ENCODE data around the gene GPR139. TPM values are rescaled to one million over a fixed set of nuclear protein-coding genes. Genes with fewer than 3 reads are reported as not detected.

GPR139 gene
- total RNA-seq, 2 experiments from 2014 or later = not detected

DNA sequence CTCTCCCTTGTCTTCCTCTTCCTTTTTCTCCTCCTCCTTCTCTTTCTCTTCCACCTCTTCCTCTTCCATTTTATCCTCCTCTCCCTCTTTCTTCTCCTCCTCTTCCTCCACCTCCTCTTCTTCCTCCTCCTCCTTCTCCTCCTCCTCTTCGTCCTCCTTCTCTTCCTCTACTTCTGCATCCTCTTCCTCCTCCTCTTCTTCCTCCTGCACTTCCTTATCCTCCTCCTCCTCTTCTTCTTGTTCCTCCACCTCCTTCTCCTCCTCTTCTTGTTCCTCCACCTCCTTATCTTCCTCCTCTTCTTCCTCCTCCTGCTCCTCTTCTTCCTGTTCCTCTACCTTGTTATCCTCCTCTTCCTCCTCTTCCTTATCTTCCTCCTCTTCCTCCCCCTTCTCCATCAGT, 28.8 kb upstream of the GPR139 start:
- Mint-ChIP-seq H3K27me3 (peaks cover 7% of the 10 kb centered on the region), H3K9me3 (peaks cover 4% of the 10 kb centered on the region), H3K36me3 (ENCODE audit: low read depth) (no peaks in the 10 kb centered on the region), H3K27ac (no peak overlapping the region), H3K4me1 (ENCODE audit: low read depth) (no peaks in the 10 kb centered on the region), H3K4me3 (no peak overlapping the region)
- ChIA-PET POLR2A (no interaction called here), CTCF (no interaction called here)
- no peaks in the 10 kb centered on the region for H3K4me1 ChIP-seq (ENCODE audit: insufficient read depth, low read length)
- H3K36me3 ChIP-seq (ENCODE audit: insufficient read depth, low read length) = no peaks in the 10 kb centered on the region
- DNase-seq (no peak), ATAC-seq (ENCODE audit: poor library complexity) (no peak)
- intact Hi-C loops (cut with DNase I, micrococcal nuclease) = no loop called here
- TF ChIP-seq, protein P1, sequence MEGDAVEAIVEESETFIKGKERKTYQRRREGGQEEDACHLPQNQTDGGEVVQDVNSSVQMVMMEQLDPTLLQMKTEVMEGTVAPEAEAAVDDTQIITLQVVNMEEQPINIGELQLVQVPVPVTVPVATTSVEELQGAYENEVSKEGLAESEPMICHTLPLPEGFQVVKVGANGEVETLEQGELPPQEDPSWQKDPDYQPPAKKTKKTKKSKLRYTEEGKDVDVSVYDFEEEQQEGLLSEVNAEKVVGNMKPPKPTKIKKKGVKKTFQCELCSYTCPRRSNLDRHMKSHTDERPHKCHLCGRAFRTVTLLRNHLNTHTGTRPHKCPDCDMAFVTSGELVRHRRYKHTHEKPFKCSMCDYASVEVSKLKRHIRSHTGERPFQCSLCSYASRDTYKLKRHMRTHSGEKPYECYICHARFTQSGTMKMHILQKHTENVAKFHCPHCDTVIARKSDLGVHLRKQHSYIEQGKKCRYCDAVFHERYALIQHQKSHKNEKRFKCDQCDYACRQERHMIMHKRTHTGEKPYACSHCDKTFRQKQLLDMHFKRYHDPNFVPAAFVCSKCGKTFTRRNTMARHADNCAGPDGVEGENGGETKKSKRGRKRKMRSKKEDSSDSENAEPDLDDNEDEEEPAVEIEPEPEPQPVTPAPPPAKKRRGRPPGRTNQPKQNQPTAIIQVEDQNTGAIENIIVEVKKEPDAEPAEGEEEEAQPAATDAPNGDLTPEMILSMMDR (IDR thresholded peaks at IDR 0.05) = no peak
- peaks cover 0 to 4% of the 10 kb centered on the region in 2 experiments for H3K9me3 ChIP-seq (ENCODE audit: control insufficient read depth in 1 of 2, insufficient read depth in 1 of 2, low read length in 2 of 2)
- no peak overlapping the region for H3K27ac ChIP-seq (ENCODE audit: low read depth in 1 of 2, low read length in 2 of 2)
- no peaks in the 10 kb centered on the region for H3K27me3 ChIP-seq (ENCODE audit: control insufficient read depth in 1 of 2, insufficient read depth in 2 of 2, low read length in 2 of 2)
- H3K4me3 ChIP-seq (ENCODE audit: low read length) = no peak overlapping the region

DNA sequence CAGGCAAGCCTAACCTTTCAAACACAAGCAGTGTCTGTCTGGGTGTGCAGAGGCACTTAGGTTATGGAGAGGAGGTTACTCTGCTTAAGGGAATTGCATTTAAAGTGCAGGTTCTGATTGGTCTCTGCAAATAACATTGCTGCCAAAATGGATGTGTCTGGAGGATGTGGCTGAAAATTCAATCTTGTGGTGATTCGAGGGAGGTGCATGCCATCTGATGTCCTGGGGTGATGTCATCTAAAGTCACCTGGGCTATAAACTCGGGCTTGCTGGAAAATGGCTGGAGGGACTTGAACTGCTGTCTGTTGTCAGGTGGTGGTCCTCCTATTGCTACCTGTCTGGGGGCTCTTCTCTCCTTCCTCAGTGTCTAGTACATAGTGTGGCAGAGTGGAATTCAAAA, 28.3 kb upstream of the GPR139 start:
- H3K9me3 ChIP-seq (ENCODE audit: control insufficient read depth in 1 of 2, insufficient read depth in 1 of 2, low read length in 2 of 2) = peaks cover 0 to 4% of the 10 kb centered on the region in 2 experiments
- no peaks in the 10 kb centered on the region for H3K4me1 Mint-ChIP-seq (ENCODE audit: low read depth)
- H3K4me1 ChIP-seq (ENCODE audit: insufficient read depth, low read length) = no peaks in the 10 kb centered on the region
- H3K27ac Mint-ChIP-seq = no peak overlapping the region
- TF ChIP-seq, protein P1 (IDR thresholded peaks at IDR 0.05) = no peak
- H3K27me3 ChIP-seq (ENCODE audit: control insufficient read depth in 1 of 2, insufficient read depth in 2 of 2, low read length in 2 of 2) = no peaks in the 10 kb centered on the region
- ATAC-seq (ENCODE audit: poor library complexity) (no peak), DNase-seq (no peak)
- POLR2A ChIA-PET = no interaction called here
- no peak overlapping the region for H3K4me3 Mint-ChIP-seq
- peaks cover 7% of the 10 kb centered on the region for H3K27me3 Mint-ChIP-seq
- CTCF ChIA-PET = no interaction called here
- no peaks in the 10 kb centered on the region for H3K36me3 ChIP-seq (ENCODE audit: insufficient read depth, low read length)
- H3K27ac ChIP-seq (ENCODE audit: low read depth in 1 of 2, low read length in 2 of 2) = no peak overlapping the region
- peaks cover 4% of the 10 kb centered on the region for H3K9me3 Mint-ChIP-seq
- no peaks in the 10 kb centered on the region for H3K36me3 Mint-ChIP-seq (ENCODE audit: low read depth)
- intact Hi-C loops (cut with DNase I, micrococcal nuclease) = no loop called here
- H3K4me3 ChIP-seq (ENCODE audit: low read length) = no peak overlapping the region

GRCh38 chr16:20099375-20099774, 25.7 kb upstream of the GPR139 start:
- Mint-ChIP-seq H3K4me3 (no peak overlapping the region), H3K9me3 (peaks cover 6% of the 10 kb centered on the region), H3K4me1 (ENCODE audit: low read depth) (no peaks in the 10 kb centered on the region), H3K27ac (no peak overlapping the region), H3K36me3 (ENCODE audit: low read depth) (no peaks in the 10 kb centered on the region), H3K27me3 (peaks cover 10% of the 10 kb centered on the region)
- peaks cover 0 to 4% of the 10 kb centered on the region in 2 experiments for H3K9me3 ChIP-seq (ENCODE audit: control insufficient read depth in 1 of 2, insufficient read depth in 1 of 2, low read length in 2 of 2)
- DNase-seq (no peak), ATAC-seq (ENCODE audit: poor library complexity) (no peak)
- TF ChIP-seq, protein P1 (IDR thresholded peaks at IDR 0.05) = no peak
- POLR2A ChIA-PET = interaction anchor here (0.8 kb wide), 1 partner anchor 46 kb away, joined by 3 read pairs; no protein-coding TSS in a partner anchor
- H3K4me1 ChIP-seq (ENCODE audit: insufficient read depth, low read length) = no peaks in the 10 kb centered on the region
- CTCF ChIA-PET = interaction anchor here (0.6 kb wide), 1 partner anchor 8 kb away, joined by 3 read pairs; no protein-coding TSS in a partner anchor
- intact Hi-C loops (cut with DNase I, micrococcal nuclease) = no loop called here
- H3K36me3 ChIP-seq (ENCODE audit: insufficient read depth, low read length) = no peaks in the 10 kb centered on the region
- no peak overlapping the region for H3K27ac ChIP-seq (ENCODE audit: low read depth in 1 of 2, low read length in 2 of 2)
- no peaks in the 10 kb centered on the region for H3K27me3 ChIP-seq (ENCODE audit: control insufficient read depth in 1 of 2, insufficient read depth in 2 of 2, low read length in 2 of 2)
- no peak overlapping the region for H3K4me3 ChIP-seq (ENCODE audit: low read length)
